Esophagus muscularis mucosa (tissue), 4 donors: ENCODE results near the gene CBR3. TPM values are rescaled to one million over a fixed set of nuclear protein-coding genes. Genes with fewer than 3 reads are reported as not detected.
A peak's percentile ranks its signal among the peaks of the same experiment; 100 is the strongest.

Experiments
- DNase-seq: peaks from one replicate; pipeline ENCODE4 v3.0.0-alpha.2; 2017; ENCODE audit errors: extremely low spot score
- H3K27ac ChIP-seq, 4 donors: fragments of 200-600 bp; sonication (generic); replicated peaks in 1 of 4; 1 replicate in 3 of 4; 2 replicates in 1 of 4; pipeline ENCODE4 v1.5.1; 2016 to 2019; ENCODE audit warnings: mild to moderate bottlenecking in 1 of 4
- H3K27me3 ChIP-seq, 4 donors: fragments of 200-600 bp; sonication (generic); one replicate each; pipeline versions ENCODE4 v1.5.1 to v1.6.0; 2016 to 2019
- H3K36me3 ChIP-seq, 4 donors: fragments of 200-600 bp; sonication (generic); one replicate each; pipeline ENCODE4 v1.5.1; 2016 to 2019
- H3K4me1 ChIP-seq, 4 donors: fragments of 200-600 bp; sonication (generic); one replicate each; pipeline ENCODE4 v1.5.1; 2016 to 2019
- H3K4me3 ChIP-seq, 4 donors: fragments of 200-600 bp; sonication (generic); 1 replicate in 2 of 4; 2 replicates in 2 of 4; pipeline ENCODE4 v1.5.1; 2016 to 2019; ENCODE audit warnings: mild to moderate bottlenecking in 4 of 4, moderate library complexity in 1 of 4
- H3K9me3 ChIP-seq, 4 donors: fragments of 200-600 bp; sonication (generic); 1 replicate in 3 of 4; 2 replicates in 1 of 4; pipeline ENCODE4 v1.5.1; 2016 to 2019
- CTCF ChIP-seq, 3 experiments: fragments of 200-600 bp in 2 of 3; fragments of 450-650 bp in 1 of 3; sonication (generic) in 2 of 3; IDR thresholded peaks; one replicate each; pipeline ENCODE4 v1.5.1; 2017 to 2019; ENCODE audit warnings: antibody characterized with exemption in 3 of 3, mild to moderate bottlenecking in 2 of 3, moderate library complexity in 1 of 3
- EP300 ChIP-seq: sonication (generic); formaldehyde crosslinking; IDR thresholded peaks from one replicate; pipeline ENCODE4 v1.6.1; 2017; ENCODE audit warnings: antibody characterized with exemption
- POLR2A ChIP-seq: fragments of 450-650 bp; IDR thresholded peaks from one replicate; pipeline ENCODE4 v1.6.1; 2017; ENCODE audit warnings: antibody characterized with exemption, moderate library complexity, mild to moderate bottlenecking, low read depth
- POLR2AphosphoS5 ChIP-seq, 2 donors: sonication (generic); formaldehyde crosslinking; IDR thresholded peaks; one replicate each; pipeline ENCODE4 v1.6.1; 2017; ENCODE audit warnings: antibody characterized with exemption in 2 of 2
- WGBS: methylation state at CpG from one replicate; pipeline ENCODE4 v1.1.5; 2018; 5-methylcytosine and 5-hydroxymethylcytosine counted together
- intact Hi-C: fragments of 100-400 bp; cut with DNase I; formaldehyde crosslinking; loops from one replicate; pipeline ENCODE4 v1.15.1; 2023
- total RNA-seq, 4 donors: library from RNA; depleted of rRNA; stranded (reverse); fragments of >200 nt; gene quantifications; one replicate each; pipeline versions ENCODE4 v1.1.0 to v1.2.1, GENCODE V29; 2016

CBR3 gene
- total RNA-seq, 4 donors from 2014 or later: 11.4 to 18.5 (median 14.0) TPM

GRCh38 chr21:36149788-36150711 lies 15.2 kb downstream of the CBR3 start:
- Histone ChIP-seq H3K9me3 (no peaks in the 10 kb centered on the region), H3K36me3 (peaks cover 0 to 12% (median 3%) of the 10 kb centered on the region in 4 donors), H3K4me3 (no peak overlapping the region), H3K27ac (peak overlapping the region; percentile 32 to 67 (median 56)), H3K27me3 (no peaks in the 10 kb centered on the region), H3K4me1 (peaks cover 10 to 14% (median 13%) of the 10 kb centered on the region in 4 donors)
- 58% methylated on average over 7 of the region's 7 CpGs for WGBS
- DNase-seq: no peak
- TF ChIP-seq POLR2A (no peak), POLR2AphosphoS5 (IDR thresholded peaks at IDR 0.05) (peak in 1 of 2 donors; percentile 22), EP300 (no peak), CTCF (IDR thresholded peaks at IDR 0.05) (no peak)
- intact Hi-C loops: loop anchor here (5.0 kb wide), 1 partner anchor 182 kb away; no protein-coding TSS in a partner anchor

- WGBS: no CpG with 5 or more reads among the region's 53 CpGs
- DNase-seq: no peak
Measured at GRCh38 chr21:36155603-36156338, 20.9 kb downstream of the CBR3 start.

GRCh38 chr21:36156339-36156814 lies 21.5 kb downstream of the CBR3 start:
- Histone ChIP-seq H3K27me3 (no peaks in the 10 kb centered on the region), H3K27ac (peak overlapping the region; percentile 82 to 90 (median 86)), H3K9me3 (no peaks in the 10 kb centered on the region), H3K4me1 (peaks cover 7 to 22% (median 20%) of the 10 kb centered on the region in 4 donors), H3K36me3 (no peaks in the 10 kb centered on the region), H3K4me3 (peak overlapping the region; percentile 89 to 99 (median 98))
- 1% methylated on average over 16 of the region's 43 CpGs for WGBS
- TF ChIP-seq EP300: no peak
- TF ChIP-seq CTCF (IDR thresholded peaks at IDR 0.05): no peak
- TF ChIP-seq POLR2AphosphoS5 (IDR thresholded peaks at IDR 0.05): peak in 1 of 2 donors; percentile 79
- no peak for TF ChIP-seq POLR2A
- DNase-seq: peak; percentile 100
- intact Hi-C loops: loop anchor here (5.0 kb wide), 1 partner anchor 166 kb away; the partner anchor contains the start of gene MORC3

More at GRCh38 chr21:36155603-36156338, 20.9 kb downstream of the CBR3 start:
- Histone ChIP-seq H3K27ac (peak overlapping the region; percentile 73 to 81 (median 78)), H3K4me1 (peaks cover 8 to 24% (median 21%) of the 10 kb centered on the region in 4 donors), H3K36me3 (no peaks in the 10 kb centered on the region), H3K4me3 (peak overlapping the region; percentile 72 to 99 (median 80)), H3K9me3 (no peaks in the 10 kb centered on the region), H3K27me3 (no peaks in the 10 kb centered on the region)
- peak; percentile 87 to 93 for TF ChIP-seq POLR2AphosphoS5 (IDR thresholded peaks at IDR 0.05)
- no peak for TF ChIP-seq EP300
- TF ChIP-seq CTCF (IDR thresholded peaks at IDR 0.05): no peak
- peak; percentile 81 for TF ChIP-seq POLR2A
- intact Hi-C loops: loop anchor here (2.0 to 5.0 kb wide), 2 partner anchors 19 to 167 kb away; partner anchors contain the start of gene MORC3

GRCh38 chr21:36156815-36157670 lies 22.2 kb downstream of the CBR3 start, which contains the start of gene DOP1B:
Gene DOP1B, plus strand, starts transcription at chr21:36156824. Its CDS starts 7,910 bp downstream, at chr21:36164734.
- no peaks in the 10 kb centered on the region for H3K27me3 ChIP-seq
- no peak for DNase-seq
- H3K27ac ChIP-seq: peak within 1 kb of the TSS; percentile 82 to 90 (median 86)
- intact Hi-C loops: loop anchor here (5.0 kb wide), 1 partner anchor 165 kb away; the partner anchor contains the start of gene MORC3
- peak within 1 kb of the TSS; percentile 89 to 99 (median 98) for H3K4me3 ChIP-seq
- H3K36me3 ChIP-seq: no peaks in the 10 kb centered on the region
- no peaks in the 10 kb centered on the region for H3K9me3 ChIP-seq
- no peak for TF ChIP-seq POLR2A
- TF ChIP-seq POLR2AphosphoS5 (IDR thresholded peaks at IDR 0.05): peak in 1 of 2 donors; percentile 40
- WGBS: 1% methylated on average over 34 of the region's 83 CpGs
- H3K4me1 ChIP-seq: peaks cover 7 to 22% (median 20%) of the 10 kb centered on the region in 4 donors
